Cortex of kidney (tissue), 1 donor: ENCODE results near the gene CABP4.
A peak's percentile ranks its signal among the peaks of the same experiment; 100 is the strongest.
"Not testable (repeated sequence)": the region's sequence is repeated elsewhere in the genome, so short reads cannot be mapped to it uniquely, and the experiment has no call there.

Experiments used
- DNase-seq: peaks from one replicate; lab custom pipeline; 2025; lab: John Stamatoyannopoulos, UW

The CABP4 gene

DNA sequence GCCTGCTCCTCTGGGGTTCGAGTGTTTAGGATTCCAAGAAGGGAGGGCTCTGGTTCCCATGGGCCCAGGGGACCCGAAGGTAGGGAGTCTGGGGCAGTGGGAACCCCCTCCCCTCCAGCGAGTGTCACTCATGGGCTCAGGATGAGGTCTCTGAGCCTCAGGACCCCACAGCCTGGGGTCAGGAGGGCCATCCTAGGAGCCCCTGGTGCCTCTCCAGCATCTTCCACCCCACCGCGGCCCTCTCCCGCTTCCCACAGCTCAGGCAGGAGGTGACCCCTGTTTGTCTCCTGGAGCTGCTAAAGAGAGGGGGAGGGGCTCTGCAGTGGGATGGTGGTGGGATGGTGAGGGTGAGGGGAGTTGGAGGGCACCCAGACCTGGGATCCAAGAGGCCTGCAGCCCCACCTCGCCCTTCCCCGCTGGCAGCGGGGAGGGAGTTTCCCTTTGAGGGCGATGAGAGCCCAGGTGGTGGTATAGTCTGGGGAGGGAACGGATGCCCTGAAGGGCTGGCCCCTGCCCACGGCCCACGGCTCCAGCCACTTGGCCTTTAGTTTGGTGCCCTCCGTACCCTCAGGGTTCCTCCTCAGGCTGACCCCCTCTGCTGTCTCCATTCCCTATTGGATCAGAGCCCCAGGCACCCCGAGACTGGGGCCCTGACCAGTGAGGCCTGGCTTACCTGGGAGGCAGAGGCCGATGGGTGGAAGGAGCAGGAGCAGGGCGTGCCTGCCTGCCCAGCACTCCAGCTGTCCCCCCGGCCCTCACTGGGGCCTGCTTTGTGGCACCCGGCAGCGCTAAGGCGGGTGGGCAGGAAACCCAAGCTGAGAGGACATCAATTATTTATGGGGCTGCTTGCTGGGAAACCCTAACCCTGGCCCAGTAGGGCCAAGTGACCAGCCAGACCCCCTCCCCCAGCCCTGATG is 1.1 kb upstream of the CABP4 start:
- no peak for DNase-seq

DNA sequence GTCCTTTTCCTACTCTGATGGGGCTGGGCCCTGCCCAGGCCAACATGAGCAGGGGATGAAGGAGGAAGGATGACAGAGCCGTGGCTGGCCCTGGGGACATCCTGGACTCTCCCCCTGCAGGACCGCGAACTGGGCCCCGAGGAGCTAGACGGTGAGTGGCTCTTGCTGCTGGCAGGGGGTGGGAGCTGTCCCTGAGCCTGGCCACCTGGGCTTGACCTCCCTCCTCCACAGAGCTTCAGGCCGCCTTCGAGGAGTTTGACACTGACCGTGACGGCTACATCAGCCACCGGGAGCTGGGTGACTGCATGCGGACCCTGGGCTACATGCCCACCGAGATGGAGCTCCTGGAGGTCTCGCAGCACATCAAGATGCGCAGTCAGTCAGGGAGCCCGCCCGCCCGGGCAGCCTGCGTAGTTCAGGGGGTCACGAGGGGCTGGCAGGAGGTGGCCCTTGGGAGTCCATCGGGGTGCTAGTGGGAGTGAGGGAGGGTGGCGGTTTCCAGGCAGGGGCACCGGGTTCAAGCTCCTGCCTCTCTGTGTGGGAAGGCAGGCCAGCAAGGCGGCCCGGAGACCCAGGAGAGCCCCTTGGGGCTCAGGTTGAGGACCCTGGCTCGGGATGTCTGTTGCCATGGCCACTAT is 1.0 kb downstream of the CABP4 start:
- DNase-seq = no peak

DNA sequence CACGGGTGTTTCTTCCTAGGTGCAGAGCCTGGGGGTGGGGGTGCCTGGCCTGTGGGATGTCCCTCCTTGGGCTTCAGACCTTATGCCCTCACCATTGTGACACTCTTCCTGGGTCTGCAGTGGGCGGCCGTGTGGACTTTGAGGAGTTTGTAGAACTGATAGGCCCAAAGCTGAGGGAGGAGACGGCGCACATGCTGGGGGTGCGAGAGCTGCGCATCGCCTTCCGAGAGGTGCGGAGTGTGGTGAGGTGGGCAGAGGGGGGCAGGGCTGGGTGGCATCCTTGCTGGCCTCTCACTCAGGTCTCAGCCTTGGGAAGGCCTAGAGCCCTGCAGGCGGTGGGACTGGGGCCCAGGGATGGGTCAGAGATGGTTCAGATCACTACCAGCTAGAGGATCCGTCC is 2.3 kb downstream of the CABP4 start:
- DNase-seq = no peak

DNA sequence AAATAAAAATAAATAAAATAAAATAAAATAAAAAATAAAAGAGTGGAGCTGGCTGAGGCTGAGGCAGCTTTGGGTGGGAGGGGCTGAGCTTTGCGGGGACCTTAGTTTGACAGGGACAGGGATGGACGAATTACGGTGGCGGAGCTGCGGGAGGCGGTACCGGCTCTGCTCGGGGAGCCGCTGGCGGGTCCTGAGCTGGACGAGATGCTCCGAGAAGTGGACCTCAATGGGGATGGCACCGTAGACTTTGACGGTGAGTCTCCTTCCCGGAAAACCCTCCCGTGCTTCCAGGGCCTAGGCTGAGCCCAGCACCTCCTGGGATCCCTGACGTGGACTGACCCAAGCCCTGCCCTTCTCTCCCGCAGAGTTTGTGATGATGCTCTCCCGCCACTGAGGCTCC is 3.1 kb downstream of the CABP4 start:
- DNase-seq = no peak

DNA sequence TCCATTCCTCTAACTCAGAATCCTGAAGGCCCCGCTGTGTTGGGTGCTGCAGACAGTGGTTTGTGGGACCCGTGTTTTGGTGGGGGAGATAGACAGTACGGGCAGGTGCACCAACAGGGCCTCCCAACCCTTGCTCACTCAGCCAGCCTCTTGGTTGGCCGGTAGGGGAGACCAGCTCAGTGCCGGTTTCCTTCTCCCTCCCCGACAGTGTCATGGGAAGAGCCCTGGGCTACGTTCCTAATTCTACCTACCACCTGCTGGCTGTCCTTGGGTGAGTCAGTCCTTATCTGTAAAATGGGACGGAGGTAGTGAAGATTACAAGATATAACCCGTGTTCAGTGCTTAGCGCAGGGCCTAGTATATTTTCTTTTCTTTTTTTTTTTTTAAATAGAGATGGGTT is 8.0 kb downstream of the CABP4 start:
- no peak for DNase-seq

DNA sequence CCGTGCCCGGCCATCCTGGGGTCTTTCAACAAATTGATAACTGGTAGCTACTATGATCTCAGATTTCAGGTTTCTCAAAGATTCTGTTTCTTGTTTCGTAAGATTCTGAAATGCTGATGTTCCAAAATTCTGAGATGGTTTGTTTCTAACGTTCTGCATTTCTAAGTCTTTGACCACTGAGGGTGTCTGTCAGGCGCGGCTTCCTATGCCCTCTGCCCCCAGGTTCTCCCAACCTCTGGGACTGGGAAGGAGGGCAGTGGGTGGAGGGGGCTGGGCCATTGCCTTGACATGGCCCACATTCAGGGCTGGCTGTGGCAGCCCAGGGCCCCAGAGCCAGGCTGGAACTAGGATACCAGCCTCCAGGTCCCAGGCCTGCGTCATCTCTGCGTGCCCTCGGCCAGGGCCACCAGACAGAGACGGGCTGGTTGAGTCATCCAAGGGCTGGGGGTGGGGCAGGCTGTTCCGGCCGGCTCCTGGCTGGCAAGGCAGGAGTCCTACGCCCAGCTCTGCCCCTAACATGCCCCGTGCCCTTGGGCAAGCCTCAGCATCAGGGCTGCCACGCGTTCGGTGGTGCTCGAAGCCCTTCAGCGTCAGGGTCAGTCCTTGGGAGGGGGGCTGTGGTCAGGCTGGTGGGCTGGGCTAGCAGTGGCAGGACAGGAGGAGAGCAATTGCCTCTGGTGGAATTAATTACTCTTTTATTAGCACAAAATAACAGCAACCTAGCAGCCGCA is 8.7 kb downstream of the CABP4 start:
- no peak for DNase-seq

DNA sequence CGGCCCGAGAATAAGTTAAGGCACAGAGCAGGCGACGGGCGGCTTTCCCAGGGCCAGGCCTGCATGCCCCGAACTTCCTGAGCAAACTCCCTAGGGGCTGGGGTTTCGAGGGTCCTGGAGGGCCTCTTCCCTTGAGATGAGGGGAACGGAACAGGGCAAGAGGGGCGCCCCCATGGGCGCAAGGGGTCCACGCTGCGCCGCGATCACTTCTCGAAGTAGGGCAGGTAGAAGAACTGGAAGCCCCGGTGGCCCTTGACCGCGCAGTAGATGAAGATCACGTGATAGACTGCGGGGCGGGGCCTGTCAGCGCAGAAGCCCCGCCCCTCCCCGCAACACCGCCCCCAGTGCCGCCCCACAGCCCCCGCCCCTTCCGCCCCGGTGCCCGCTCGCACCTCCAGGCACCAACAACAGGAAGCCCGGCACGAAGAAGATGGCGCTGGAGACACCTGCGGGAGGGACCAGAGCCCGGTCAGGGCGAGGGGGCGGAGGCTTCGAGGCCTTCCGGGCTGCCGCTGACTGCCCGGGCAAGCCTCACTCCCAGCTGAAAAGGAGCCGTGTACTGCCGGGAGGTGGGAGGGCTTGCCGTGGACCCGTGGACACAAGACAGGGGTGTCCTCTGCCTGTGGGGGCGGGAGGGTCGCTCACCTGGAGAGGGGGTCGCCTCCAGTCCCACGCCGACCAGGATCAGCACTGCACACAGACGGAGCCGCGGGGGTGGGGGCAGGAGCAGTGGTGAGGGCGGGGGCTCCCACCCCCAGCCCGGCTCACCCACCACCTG is 9.4 kb downstream of the CABP4 start:
- no peak for DNase-seq

DNA sequence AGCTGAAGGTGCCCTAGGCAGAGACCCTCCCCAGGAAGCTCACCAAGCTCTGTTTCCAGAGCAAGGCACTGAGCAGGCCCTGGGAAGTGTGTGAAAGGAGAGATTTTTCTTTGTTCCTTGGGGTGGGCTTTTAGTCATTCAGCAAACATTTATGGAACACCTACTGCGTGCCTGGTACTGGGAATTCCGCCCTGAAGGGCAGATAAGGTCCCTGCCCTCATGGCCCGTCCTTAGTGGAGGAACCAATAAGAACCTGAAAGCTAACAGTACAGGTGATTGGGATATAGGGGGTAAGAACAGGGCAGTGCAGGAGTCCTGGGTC is 10.0 kb downstream of the CABP4 start:
- DNase-seq = no peak

DNA sequence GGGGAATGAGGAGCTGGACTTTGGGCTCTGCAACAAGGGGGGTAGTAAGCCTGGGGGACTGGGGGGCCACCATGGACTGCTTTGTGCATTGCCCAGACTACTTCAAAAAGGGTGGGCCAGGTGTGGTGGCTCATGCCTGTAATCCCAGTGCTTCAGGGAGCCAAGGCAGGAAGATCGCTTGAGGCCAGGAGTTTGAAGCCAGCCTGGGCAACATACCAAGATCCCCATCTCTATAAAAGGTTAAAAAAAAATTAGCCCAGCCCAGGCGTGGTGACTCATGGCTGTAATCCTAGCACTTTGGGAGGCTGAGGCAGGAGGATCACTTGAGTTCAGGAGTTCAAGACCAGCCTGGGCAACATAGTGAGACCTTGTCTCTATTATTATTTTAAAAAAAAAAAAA is 10.4 kb downstream of the CABP4 start:
- not testable (repeated sequence) for DNase-seq

DNA sequence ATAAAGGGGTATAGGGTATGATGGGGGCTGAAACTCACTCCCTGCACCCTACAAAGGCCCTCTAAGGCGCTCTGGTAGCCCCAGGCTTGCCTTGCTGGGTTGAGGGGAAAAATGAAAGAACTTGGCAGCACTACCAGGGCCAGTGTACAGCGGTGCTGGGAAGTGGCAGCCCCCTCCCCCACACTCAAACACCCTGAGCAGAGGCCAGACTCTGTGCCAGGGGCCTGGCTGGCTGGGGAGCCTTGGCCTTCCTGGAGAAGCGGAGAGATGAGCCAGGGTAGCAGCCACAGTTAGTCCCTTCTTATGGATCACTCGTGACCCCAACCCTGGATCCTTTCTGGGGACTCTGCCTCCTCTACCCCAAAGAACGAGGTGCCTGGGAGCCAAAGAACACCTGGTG is 11.2 kb downstream of the CABP4 start:
- DNase-seq = no peak

DNA sequence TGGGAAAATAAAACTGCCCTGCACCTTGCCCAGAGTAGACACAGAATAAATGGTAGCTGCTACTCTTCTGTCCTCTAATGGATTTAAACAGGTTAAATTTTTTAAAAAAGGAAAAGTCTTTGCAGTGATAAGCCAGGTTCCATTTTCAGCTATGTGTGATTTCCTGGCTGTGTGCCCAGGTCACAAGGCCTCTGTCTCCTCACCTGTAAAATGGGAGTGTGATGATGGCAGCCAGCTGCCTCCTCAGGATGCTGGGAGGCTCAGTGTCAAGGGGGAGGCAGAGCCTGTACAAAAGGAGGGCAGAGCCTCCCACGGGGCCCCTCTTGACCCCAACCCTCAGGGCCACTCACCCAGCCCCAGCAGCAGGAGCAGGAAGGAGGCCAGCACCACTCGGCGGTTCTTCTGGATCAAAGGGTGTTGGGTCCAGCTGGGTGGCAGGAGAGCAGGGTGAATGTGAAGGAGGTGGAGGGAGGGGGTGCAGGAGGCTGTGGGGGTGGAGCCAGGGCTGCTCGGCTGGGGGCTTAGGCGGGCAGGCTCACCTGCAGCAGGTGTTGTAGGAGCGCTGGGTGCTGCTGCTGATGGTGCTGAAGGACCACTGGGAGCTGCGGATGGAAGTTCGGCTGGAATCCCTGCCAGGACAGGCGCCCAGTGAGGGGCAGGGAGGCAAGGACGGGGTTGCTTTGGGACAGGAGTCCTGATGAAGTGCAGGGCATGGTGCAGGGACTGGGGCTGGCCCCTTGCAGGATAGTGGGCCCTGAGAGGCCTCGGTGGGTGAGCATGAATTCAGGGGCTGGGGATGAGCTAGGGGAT is 12.0 kb downstream of the CABP4 start:
- no peak for DNase-seq

DNA sequence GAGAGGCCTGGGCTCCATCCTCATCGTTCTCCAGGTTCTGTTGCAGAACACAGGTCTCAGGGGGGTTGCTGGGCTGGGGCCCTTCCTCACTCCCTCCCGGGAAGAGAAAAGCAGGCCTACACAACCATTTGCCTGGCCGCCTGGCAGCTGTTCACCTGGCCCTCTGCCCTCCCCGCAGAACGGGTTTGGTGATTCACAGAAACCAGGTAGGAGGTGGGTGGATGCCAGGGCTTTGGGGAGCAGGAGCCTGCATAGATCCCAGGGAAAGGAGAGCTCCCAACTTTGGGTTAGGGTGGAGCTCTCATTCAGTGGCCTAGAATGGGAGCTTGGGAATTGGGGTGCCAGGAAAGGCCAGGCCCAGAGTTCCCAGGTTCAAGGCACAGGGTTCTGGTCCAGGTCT is 12.9 kb downstream of the CABP4 start:
- no peak for DNase-seq

DNA sequence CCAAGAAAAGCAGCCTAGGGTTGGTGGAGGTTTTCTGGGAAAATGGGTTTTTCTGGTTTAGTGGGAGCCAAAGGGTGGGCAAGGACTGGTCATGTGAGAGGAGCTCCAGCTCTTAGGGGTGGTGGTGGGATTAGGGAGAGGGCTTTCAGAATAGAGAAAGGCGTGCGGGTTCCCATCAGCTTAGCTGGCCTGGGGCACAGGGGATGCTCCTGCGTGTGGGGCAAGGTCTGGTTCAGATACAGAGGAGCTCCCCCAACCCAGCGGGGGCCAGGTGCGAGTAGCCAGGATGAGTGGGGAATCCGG is 13.3 kb downstream of the CABP4 start:
- DNase-seq = no peak

DNA sequence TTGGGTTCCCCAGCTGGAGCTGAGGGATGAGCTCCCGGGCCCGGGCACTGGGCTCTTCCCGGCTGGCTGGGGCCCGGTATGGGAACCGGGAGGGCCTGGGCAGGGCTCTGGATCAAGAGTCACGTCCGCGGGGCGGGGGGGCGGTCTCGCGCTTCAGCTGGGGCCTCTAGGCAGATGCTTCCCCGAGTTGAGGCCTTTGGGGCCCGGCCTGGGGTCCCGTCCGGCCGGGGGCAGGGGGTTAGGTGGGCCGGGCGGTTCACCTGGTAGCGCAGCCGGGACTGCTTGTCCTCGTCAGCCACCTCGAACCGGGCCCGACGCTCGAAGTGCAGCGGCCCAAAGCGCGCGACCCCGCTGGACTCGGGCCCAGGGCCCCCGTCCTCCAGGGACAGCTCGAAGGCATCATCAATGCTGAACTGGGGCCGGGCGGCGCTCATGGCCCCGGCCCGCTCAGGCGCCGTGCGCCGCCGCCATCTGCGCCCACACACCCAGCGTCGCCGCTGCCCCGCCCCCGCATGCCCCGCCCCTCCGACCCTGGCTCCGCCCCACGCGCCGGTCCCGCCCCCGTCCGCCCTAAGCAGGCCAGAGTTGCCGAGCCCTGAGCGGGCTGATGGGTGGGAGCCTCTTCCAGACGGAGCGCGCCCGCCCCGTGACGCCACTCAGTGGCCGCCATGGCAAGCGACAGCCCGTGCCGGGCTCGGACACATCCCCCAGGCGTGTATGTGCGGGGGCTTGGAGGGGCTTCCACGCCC is 13.8 kb downstream of the CABP4 start, which contains the start of gene TMEM134:
TMEM134 (minus strand) TSS at position 493 of the 749 bp plus-strand sequence; CDS start at position 434, 59 bp downstream.
- DNase-seq = peak; percentile 73

DNA sequence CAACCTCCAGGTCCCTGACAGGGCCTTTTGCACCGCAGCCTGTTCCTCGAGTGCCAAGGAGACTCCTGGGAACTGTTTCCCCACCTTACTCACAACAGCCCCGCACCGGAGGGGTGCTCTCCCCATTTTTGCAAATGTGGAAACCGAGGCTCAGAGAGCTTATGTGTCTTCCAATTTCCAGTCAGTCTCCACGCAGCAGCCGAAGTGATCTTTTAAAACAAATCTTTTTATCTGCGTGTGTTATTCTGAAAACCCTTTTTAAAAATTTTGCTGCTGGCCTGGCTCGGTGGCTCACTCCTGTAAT is 14.3 kb downstream of the CABP4 start:
- no peak for DNase-seq

DNA sequence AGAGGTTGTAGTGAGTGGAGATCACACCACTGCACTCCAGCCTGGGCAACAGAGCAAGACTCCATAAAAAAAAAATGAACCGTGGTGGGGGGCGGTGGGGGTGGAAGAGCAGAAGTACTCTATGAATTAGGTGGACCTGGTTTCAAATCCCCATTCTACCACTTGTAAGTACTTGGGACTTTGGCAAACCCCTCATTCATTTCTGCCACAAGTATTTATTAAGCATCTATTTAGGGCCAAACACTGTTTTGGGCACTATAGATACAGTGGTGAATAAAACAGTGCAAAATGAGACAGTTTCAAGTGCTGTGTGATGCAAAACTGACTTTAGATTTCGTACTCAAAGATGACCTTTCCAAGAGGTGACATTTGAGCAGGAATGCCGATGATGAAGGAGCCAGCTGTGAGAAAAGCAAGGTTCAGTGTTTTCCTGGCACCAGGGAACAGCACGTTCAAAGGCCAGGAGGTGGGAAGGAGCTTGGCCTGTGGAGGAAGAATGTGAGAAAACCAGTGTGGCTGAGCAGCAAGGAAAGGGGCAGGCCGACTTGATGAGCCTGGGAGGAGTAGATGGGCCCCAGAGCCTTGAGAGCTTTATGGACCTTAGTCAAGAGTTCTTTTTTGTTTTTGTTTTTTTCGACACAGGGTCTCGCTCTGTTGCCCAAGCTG is 15.3 kb downstream of the CABP4 start:
- DNase-seq = no peak

DNA sequence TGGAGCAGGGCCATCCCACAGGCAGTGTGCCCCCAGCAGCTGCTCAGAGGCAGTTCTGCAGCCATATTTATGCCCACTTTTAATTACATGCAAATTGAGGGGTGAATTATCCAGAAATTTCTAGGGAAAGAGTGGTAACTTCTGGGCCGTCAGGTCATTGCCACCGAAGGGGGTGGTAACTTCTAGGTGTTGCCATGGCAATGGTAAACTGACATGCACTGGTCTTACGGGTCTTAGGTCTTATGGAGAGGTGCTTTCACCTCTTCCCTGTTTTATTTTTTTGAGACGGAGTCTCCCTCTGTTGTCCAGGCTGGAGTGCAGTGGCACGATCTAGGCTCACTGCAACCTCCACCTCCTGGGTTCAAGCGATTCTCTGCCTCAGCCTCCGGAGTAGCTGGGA is 17.7 kb downstream of the CABP4 start:
- DNase-seq = no peak

DNA sequence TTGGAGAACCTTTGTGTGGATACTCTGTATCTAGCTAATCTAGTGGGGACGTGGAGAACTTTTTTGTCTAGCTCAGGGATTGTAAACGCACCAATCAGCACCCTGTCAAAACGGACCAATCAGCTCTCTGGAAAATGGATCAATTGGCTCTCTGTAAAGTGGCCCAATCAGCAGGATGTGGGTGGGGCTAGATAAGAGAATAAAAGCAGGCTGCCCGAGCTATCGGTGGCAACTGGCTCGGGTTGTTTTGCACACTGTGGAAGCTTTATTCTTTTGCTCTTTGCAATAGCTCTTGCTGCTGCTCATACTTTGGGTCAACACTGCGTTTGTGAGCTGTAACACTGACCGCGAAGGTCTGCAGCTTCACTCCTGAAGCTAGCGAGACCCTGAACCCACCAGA is 21.5 kb downstream of the CABP4 start:
- not testable (repeated sequence) for DNase-seq

DNA sequence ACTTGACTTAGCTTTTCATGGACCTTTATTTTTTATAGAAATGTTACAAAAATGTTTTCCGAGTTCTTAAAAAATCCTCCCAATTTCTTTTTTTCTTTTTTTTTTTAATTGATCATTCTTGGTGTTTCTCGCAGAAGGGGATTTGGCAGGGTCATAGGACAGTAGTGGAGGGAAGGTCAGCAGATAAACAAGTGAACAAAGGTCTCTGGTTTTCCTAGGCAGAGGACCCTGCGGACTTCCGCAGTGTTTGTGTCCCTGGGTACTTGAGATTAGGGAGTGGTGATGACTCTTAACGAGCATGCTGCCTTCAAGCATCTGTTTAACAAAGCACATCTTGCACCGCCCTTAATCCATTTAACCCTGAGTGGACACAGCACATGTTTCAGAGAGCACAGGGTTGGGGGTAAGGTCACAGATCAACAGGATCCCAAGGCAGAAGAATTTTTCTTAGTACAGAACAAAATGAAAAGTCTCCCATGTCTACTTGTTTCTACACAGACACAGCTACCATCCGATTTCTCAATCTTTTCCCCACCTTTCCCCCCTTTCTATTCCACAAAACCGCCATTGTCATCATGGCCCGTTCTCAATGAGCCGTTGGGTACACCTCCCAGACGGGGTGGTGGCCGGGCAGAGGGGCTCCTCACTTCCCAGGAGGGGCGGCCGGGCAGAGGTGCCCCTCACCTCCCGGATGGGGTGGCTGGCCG is 22.3 kb downstream of the CABP4 start:
- DNase-seq = not testable (repeated sequence)
